ENCODE results near the gene EXOC6B.

EXOC6B gene

DNA sequence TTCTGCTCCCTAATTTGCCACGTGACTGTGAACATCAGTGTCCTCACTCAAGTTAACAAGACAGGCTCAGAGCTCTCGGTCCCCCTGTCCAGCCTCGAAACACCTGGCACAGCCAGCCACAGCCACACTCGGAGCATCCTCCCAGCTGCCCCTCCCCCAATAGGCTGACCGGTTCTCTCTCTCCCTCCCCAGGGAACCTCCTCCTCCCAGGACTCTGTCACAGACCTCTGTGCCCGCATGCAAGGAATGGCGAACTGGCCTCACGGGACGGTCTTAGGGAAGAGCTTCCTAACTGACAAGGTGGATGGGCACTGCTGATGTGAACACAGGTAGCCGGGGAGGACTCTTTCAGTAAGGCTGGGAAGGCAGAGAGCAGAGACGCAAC is 697.0 kb downstream of the EXOC6B start:
- no peak for DNase-seq

DNA sequence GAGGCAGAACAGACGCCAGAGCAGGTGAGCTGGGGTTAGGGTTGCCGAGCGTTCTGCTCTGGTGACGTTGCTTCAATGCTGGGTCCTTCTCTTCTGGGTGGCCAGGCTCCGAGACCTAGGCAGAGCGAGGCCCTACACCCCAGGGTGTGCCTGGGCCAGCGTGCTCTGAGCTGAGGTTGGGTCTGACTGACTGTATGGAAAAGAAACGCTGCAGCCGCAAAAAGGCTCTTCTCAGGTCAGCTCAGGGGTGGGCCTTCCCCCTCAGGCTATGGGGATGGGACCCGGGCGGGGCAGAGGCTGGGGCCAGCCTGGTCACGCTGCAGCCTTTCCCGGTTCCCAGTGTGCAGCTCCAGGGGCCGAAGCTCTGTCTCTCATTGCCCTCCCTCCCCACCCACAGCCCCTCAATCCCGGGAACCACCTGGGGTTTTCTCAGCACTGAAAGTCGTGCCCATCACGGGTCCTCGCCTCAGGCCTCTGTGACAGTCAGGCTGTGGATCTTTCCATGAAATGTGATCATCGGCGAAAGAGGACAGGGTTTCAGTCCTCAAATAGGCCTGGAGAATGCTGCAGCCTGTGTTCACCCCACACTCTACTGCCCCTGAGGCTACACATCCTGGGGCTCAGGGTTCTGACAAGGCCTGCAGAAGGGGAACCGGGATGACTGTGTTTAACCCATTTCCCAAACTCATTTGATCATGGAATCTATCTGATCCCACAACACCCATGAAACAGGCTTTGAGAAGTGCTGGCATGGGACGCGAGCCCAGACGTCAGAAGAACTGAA is 697.6 kb downstream of the EXOC6B start:
- no peak for DNase-seq

DNA sequence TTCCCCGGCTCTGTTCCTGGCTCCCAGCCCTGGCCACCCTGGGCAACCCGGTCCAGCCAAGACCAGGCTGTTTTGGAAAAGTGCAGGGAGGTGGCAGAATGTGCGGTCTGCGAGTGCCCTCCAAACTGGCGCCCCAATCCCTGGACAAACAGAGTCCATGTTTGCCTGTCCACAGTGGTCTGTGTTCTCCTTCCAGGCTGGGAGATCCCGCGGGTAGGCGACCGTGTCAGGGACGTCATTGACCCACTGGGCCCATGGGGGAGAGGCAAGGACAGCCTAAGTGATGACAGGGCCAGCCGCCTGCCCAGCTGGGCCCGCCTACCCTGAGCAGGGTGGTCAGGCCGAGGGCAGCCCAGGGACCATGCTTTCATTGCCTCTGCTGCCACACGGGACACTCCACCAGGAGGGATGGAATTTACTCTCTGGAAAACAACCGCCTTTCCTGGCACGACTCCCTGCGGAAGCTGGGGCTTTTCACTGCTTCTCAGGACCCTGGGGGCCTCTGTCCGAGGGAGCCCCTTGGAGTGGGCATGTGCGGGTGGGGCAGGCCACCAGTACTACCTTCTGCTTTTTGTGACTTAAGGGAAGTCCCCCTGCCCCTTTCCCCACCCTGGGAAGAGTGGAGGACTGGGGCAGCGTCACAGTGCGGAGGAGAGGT is 698.3 kb downstream of the EXOC6B start:
- no peak for DNase-seq

- DNase-seq = no peak
Measured at GRCh38 chr2:72126186-72127100, 699.4 kb downstream of the EXOC6B start.

Data from NCI-H146 (cell line).